GM12865 (cell line): Measurements from ENCODE around the gene CNNM3.

Experiments
- DNase-seq: peaks from one replicate; pipeline ENCODE4 v3.0.0; 2010; ENCODE audit warnings: low read depth
- H3K4me3 ChIP-seq: 2 replicates; pipeline ENCODE4 v1.5.1; 2011; ENCODE audit warnings: mild to moderate bottlenecking, low read depth, low read length, control low read depth
- TF ChIP-seq, protein P1 (sequence below): IDR thresholded peaks from 2 replicates; pipeline ENCODE4 v1.5.1; 2011; ENCODE audit warnings: low read length, control low read depth, low read depth, inconsistent platforms; ENCODE audit not compliant: insufficient read depth; ENCODE audit errors: missing control alignments

Gene CNNM3

DNA sequence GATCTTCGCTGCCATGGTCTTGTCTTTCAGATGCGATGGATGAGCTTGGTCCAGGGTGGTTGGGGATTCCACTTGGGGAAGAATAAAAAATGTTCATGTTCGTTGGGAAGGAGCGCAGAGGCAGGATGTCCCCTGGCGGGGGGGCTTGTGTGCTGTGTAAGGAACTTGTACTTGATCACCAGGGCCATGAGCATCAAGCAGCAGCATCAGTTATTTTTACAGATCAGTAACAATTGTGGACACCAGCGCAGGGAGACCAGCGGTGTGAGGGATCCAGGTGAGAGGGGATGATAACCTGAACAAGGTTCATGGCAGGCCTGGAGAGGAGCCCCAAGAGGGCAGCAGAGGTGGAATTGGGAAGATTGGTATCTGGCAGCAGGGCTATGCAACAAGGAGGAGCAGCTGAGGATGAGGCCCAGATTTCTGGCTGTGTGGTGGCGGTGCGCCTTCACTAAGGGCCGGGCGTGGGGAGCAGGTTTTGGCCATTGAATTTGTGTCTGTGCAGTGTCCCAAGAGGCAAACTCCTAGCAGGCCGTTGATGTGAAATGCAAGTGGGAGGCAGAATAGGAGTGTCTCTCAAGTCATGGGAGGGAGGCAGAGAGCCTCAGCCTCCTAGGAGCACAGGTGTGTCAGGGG is 3.9 kb downstream of the CNNM3 start:
- H3K4me3 ChIP-seq, result no peak overlapping the region
- no peak for DNase-seq
- TF ChIP-seq, protein P1, sequence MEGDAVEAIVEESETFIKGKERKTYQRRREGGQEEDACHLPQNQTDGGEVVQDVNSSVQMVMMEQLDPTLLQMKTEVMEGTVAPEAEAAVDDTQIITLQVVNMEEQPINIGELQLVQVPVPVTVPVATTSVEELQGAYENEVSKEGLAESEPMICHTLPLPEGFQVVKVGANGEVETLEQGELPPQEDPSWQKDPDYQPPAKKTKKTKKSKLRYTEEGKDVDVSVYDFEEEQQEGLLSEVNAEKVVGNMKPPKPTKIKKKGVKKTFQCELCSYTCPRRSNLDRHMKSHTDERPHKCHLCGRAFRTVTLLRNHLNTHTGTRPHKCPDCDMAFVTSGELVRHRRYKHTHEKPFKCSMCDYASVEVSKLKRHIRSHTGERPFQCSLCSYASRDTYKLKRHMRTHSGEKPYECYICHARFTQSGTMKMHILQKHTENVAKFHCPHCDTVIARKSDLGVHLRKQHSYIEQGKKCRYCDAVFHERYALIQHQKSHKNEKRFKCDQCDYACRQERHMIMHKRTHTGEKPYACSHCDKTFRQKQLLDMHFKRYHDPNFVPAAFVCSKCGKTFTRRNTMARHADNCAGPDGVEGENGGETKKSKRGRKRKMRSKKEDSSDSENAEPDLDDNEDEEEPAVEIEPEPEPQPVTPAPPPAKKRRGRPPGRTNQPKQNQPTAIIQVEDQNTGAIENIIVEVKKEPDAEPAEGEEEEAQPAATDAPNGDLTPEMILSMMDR, result no peak

DNA sequence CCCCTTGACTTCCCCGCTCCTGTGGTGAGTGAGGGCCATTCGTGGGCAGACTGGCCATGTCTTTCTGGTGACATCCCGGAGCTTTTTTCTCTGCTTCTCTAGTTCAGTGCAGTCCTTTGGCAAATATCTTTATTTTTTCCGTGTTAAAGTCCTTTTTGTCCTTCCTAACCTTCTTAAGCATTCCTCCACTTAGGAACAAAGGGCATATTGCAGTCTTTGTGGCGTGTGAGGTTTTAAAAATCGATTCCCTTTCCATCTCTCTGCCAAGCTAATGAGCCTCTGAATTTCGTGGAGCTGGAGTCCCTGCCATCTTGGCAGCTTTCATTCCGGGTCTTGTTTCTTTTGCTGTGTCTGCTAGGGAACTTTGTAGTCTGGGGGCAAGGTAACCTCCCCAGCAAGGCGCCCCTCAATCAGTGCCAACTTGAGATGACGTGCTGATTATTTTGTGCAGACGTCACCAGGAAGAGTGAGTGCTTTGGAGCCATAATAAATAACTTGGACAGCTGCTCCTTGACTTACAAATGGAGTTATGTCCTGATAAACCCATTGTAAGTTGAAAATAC is 5.1 kb downstream of the CNNM3 start:
- TF ChIP-seq, protein P1, result no peak
- no peak overlapping the region for H3K4me3 ChIP-seq
- DNase-seq, result no peak

DNA sequence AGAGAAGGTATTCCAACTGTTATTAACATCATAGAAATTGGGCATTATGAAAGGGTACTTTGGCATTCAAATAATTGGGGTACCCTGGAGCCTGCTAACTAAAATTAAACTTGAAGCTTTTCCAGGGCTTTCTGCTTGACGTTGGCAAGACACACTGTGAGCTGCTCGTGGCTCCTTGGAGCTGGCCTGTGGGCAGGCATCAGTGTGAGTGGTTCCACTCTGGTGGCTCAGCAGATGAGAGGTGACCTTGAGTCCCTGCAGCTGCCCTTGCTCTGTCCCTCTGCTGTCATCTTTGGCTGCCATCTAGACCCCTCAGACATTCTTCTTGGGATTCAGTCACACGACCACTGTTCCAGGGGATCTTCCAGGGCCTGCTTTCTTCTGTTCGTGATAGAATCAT is 6.7 kb downstream of the CNNM3 start:
- DNase-seq, result no peak
- TF ChIP-seq, protein P1, result no peak
- no peak overlapping the region for H3K4me3 ChIP-seq

DNA sequence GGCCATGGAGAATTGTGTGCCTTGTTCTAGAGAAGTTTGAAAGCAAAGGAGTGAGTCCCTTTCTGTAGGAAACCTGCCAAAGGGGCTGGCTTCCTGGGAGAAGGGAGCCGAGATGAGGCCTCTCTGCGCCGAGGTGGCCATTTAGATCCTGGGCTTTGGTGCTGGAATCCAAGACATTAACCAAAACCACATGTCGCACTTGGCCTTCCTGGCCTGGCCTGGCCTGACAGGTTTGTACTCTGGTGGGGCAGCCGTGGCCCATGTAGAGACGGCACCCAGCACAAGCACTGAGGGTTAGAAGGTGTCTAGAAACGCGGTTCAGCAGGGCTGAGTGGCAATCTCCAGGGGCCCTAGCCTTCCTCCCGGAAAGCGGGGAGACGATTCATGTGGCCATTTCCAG is 7.1 kb downstream of the CNNM3 start:
- TF ChIP-seq, protein P1, result no peak
- H3K4me3 ChIP-seq, result no peak overlapping the region
- DNase-seq, result no peak

DNA sequence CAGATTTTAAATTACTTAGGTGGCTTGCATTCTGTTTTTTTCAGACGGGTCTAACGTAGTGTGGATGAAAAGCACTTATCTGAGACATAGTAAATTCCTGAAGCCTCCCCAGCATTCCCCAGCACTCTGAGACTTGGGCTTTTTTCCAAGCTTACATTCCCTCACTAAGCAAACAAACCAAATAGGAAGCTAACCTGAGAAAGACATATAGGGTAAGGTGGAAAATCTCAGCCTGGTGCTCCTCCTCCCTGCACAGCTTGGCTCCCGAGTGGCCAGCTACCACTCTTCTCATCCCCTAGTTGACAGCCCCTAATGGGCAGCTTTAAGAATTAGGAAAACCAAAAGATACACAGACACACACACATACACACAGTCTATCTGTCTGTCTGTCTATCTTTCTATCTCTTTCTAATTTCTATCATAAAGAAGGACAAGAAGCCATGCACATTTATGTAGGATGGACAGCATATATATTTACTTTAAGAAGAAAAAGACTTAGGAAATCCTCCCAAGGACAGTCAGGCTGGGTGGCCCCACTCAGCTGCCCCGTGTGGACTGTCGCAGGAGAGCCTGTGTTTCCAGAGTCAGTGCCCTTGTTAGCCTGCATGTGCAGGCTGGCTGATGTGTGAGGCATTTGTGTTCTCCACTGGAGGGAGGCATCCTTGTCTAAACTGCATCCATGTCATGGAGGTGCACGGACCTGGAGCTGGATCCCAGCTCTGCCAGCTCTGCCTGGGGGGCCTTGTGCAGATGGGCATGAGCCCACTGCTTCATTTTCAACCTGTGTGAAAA is 8.2 kb downstream of the CNNM3 start:
- no peak overlapping the region for H3K4me3 ChIP-seq
- no peak for DNase-seq
- TF ChIP-seq, protein P1, result no peak

DNA sequence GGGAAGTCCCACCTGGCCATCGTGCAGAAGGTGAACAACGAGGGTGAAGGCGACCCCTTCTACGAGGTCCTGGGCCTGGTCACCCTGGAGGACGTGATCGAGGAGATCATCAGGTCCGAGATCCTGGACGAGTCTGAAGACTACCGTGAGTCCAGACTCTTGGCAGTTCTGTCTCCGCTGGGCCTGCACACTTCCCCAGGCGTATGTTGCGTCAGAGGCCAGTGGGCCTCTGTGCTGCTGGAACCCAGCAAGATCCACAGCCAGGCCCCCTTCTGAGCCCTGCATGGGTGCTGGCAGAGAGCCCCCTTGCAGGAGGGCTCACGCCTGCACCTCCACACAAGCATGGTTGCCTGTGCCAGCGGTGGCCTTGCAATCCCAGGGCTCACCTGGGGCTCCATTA is 9.0 kb downstream of the CNNM3 start:
- TF ChIP-seq, protein P1, result no peak
- no peak overlapping the region for H3K4me3 ChIP-seq
- no peak for DNase-seq
